ENCODE results near the gene TGM5. TPM values are rescaled to one million over a fixed set of nuclear protein-coding genes. Genes with fewer than 3 reads are reported as not detected.
"Not testable (repeated sequence)": the region's sequence is repeated elsewhere in the genome, so short reads cannot be mapped to it uniquely, and the experiment has no call there.

TGM5 gene
- total RNA-seq, 2 donors from 2014 or later, result 1.6 to 11.3 TPM

DNA sequence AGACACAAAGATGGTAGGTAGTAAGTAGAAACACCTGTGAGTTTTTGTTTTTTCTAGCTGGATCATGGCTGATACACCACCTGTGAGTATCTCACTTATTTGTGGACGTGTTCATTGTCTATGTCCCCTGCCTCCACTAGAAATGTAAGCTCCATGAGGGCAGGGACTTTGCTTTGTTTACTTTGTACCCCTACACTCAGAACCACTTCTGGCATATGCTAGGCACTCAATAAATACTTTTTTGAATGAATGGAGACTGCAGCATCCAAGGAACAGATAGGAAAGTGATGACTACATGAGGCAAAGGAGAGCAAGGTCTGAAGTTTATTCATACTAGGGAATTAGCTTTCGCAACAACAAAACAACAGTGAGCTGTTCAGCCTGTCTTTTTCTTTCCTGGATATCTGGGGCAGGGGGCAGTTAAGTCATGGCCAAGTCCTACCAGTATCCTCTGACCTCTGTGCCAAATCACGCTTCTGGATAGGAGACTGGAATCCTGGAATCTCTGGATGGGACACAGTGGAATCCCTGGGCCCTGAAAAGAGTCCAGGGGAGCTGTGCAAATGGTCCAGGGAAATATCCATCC lies 34.3 kb downstream of the TGM5 start:
- no peaks in the 10 kb centered on the region for H3K36me3 ChIP-seq
- no peak for TF ChIP-seq POLR2A (IDR thresholded peaks at IDR 0.05)
- TF ChIP-seq, protein P1, sequence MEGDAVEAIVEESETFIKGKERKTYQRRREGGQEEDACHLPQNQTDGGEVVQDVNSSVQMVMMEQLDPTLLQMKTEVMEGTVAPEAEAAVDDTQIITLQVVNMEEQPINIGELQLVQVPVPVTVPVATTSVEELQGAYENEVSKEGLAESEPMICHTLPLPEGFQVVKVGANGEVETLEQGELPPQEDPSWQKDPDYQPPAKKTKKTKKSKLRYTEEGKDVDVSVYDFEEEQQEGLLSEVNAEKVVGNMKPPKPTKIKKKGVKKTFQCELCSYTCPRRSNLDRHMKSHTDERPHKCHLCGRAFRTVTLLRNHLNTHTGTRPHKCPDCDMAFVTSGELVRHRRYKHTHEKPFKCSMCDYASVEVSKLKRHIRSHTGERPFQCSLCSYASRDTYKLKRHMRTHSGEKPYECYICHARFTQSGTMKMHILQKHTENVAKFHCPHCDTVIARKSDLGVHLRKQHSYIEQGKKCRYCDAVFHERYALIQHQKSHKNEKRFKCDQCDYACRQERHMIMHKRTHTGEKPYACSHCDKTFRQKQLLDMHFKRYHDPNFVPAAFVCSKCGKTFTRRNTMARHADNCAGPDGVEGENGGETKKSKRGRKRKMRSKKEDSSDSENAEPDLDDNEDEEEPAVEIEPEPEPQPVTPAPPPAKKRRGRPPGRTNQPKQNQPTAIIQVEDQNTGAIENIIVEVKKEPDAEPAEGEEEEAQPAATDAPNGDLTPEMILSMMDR (IDR thresholded peaks at IDR 0.05), result no peak
- H3K4me1 ChIP-seq (replicated peaks), result no peaks in the 10 kb centered on the region
- H3K27me3 ChIP-seq (replicated peaks; ENCODE audit: insufficient read depth), result no peaks in the 10 kb centered on the region
- no peak overlapping the region for H3K27ac ChIP-seq
- H3K9me3 ChIP-seq, result no peaks in the 10 kb centered on the region
- 93% methylated on average over 3 of the region's 3 CpGs for WGBS
- no peak for DNase-seq (ENCODE audit: low spot score)
- intact Hi-C loops (cut with DNase I), result no loop called here
- H3K4me3 ChIP-seq, result no peak overlapping the region

- TF ChIP-seq, protein P1 (IDR thresholded peaks at IDR 0.05), result no peak
- TF ChIP-seq POLR2AphosphoS5 (IDR thresholded peaks at IDR 0.05) (no peak), POLR2A (IDR thresholded peaks at IDR 0.05) (no peak)
- no peaks in the 10 kb centered on the region for H3K9me3 ChIP-seq
- intact Hi-C loops (cut with DNase I), result no loop called here
- no peaks in the 10 kb centered on the region for H3K27me3 ChIP-seq (replicated peaks; ENCODE audit: insufficient read depth)
- no peaks in the 10 kb centered on the region for H3K36me3 ChIP-seq
- 51% methylated on average over 2 of the region's 2 CpGs for WGBS
- no peaks in the 10 kb centered on the region for H3K4me1 ChIP-seq (replicated peaks)
- H3K27ac ChIP-seq, result no peak overlapping the region
- DNase-seq (ENCODE audit: low spot score), result no peak
- no peak overlapping the region for H3K4me3 ChIP-seq
Measured at GRCh38 chr15:43230640-43231115, 36.0 kb downstream of the TGM5 start.

DNA sequence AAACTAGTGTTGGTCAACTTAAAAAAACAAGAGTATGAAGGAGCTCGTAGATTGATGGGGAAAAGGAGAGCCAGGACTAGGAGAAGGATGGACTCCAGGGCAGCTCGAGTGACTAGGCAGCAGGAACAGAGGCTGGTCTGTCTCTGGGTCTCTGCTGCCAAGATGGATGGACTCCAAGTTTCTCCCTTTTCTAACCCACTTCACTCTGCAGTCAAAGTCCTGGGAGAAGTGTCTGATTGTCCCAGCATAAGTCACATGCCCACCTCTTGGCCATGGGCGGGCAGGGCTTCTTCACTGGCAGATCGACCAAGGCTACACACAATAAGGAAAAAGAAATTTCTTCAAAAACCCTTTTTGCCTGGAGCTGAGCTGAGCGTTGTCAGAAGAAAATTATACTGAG lies 36.8 kb downstream of the TGM5 start:
- no peaks in the 10 kb centered on the region for H3K36me3 ChIP-seq
- H3K27ac ChIP-seq, result no peak overlapping the region
- no peaks in the 10 kb centered on the region for H3K9me3 ChIP-seq
- H3K4me1 ChIP-seq (replicated peaks), result no peaks in the 10 kb centered on the region
- H3K27me3 ChIP-seq (replicated peaks; ENCODE audit: insufficient read depth), result no peaks in the 10 kb centered on the region
- no peak for DNase-seq (ENCODE audit: low spot score)
- no peak for TF ChIP-seq POLR2AphosphoS5 (IDR thresholded peaks at IDR 0.05)
- TF ChIP-seq, protein P1 (IDR thresholded peaks at IDR 0.05), result no peak
- TF ChIP-seq POLR2A (IDR thresholded peaks at IDR 0.05), result no peak
- no peak overlapping the region for H3K4me3 ChIP-seq
- intact Hi-C loops (cut with DNase I), result no loop called here
- WGBS, result 75% methylated on average over 5 of the region's 5 CpGs

- Histone ChIP-seq H3K27ac (no peak overlapping the region), H3K9me3 (no peaks in the 10 kb centered on the region), H3K27me3 (replicated peaks; ENCODE audit: insufficient read depth) (no peaks in the 10 kb centered on the region), H3K4me3 (no peak overlapping the region), H3K36me3 (no peaks in the 10 kb centered on the region), H3K4me1 (replicated peaks) (no peaks in the 10 kb centered on the region)
- intact Hi-C loops (cut with DNase I), result no loop called here
- TF ChIP-seq POLR2AphosphoS5 (IDR thresholded peaks at IDR 0.05) (no peak), POLR2A (IDR thresholded peaks at IDR 0.05) (no peak)
- TF ChIP-seq, protein P1 (IDR thresholded peaks at IDR 0.05), result no peak
- no peak for DNase-seq (ENCODE audit: low spot score)
- 96% methylated on average over 56 of the region's 57 CpGs for WGBS
Measured at GRCh38 chr15:43226436-43227305, 40.1 kb downstream of the TGM5 start.

DNA sequence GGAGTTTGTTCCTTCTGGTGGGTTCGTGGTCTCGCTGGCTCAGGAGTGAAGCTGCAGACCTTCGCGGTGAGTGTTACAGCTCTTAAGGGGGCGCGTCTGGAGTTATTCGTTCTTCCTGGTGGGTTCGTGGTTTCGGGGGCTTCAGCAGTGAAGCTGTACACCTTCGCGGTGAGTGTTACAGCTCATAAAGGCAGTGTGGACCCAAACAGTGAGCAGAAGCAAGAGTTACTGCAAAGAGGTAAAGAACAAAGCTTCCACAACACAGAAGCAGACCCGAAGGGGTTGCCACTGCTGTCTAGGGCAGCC lies 40.8 kb downstream of the TGM5 start:
- H3K27me3 ChIP-seq (replicated peaks; ENCODE audit: insufficient read depth); H3K9me3 ChIP-seq; H3K4me3 ChIP-seq; H3K4me1 ChIP-seq (replicated peaks); DNase-seq (ENCODE audit: low spot score); H3K27ac ChIP-seq; H3K36me3 ChIP-seq: not testable (repeated sequence)
- 89% methylated on average over 12 of the region's 12 CpGs for WGBS
- intact Hi-C loops (cut with DNase I), result loop anchor here (1.0 kb wide), 1 partner anchor 58 kb away; no protein-coding TSS in a partner anchor
